Epidermal melanocyte (primary cell): ENCODE results near the gene OR5H14.
"Not testable (repeated sequence)": the region's sequence is repeated elsewhere in the genome, so short reads cannot be mapped to it uniquely, and the experiment has no call there.

Experiments used
- DNase-seq: peaks from one replicate; pipeline ENCODE4 v3.0.0; 2011; ENCODE audit warnings: low spot score; ENCODE audit not compliant: insufficient read length

Gene OR5H14

GRCh38 chr3:98196293-98196692, 49.0 kb downstream of the OR5H14 start:
- DNase-seq, result not testable (repeated sequence)

GRCh38 chr3:98199020-98199419, 51.7 kb downstream of the OR5H14 start:
- no peak for DNase-seq
